SK-N-SH (cell line): Measurements from ENCODE around the gene CARD19. TPM values are rescaled to one million over a fixed set of nuclear protein-coding genes. Genes with fewer than 3 reads are reported as not detected.

Experiments
- CTCF ChIA-PET: fragments of 300-600, 350-600 bp; formaldehyde crosslinking; extraction: SDS; loops from one replicate; lab custom pipeline; 2021; lab: Yijun Ruan, JAX
- POLR2A ChIA-PET: fragments of 350-600 bp; sonication (Branson Sonifier 250); formaldehyde crosslinking; extraction: SDS; loops from one replicate; lab custom pipeline; 2020; ENCODE audit warnings: antibody characterized with exemption, inconsistent platforms; lab: Yijun Ruan, JAX
- DNase-seq: peaks from one replicate; pipeline ENCODE4 v3.0.0; 2012
- H2AFZ ChIP-seq: fragments of 200-600 bp; sonication (generic); 2 replicates; pipeline ENCODE4 v1.8.1; 2016; ENCODE audit warnings: antibody characterized with exemption, mild to moderate bottlenecking, low read depth
- H3F3A ChIP-seq: fragments of 200-600 bp; sonication (generic); replicated peaks from 2 replicates; pipeline ENCODE3; 2016; ENCODE audit warnings: antibody characterized with exemption, mild to moderate bottlenecking; ENCODE audit not compliant: insufficient read depth
- H3K27ac ChIP-seq, 2 experiments: fragments of 200-500 bp in 1 of 2; fragments of 200-600 bp in 1 of 2; sonication (Bioruptor generic) in 1 of 2; sonication (generic), shearing (Covaris generic) in 1 of 2; 2 replicates each; pipeline versions ENCODE4 v1.5.1 to v1.6.1; 2014 to 2016; ENCODE audit warnings: low read depth in 2 of 2, inconsistent platforms in 1 of 2, low read length in 1 of 2, mild to moderate bottlenecking in 1 of 2, mixed read lengths in 1 of 2
- H3K27me3 ChIP-seq: fragments of 200-600 bp; sonication (generic), shearing (Covaris generic); 2 replicates; pipeline ENCODE4 v1.6.1; 2016; ENCODE audit warnings: mixed run types; ENCODE audit not compliant: insufficient read depth
- H3K36me3 ChIP-seq, 2 experiments: fragments of 200-500 bp in 1 of 2; fragments of 200-600 bp in 1 of 2; sonication (Bioruptor generic) in 1 of 2; sonication (generic) in 1 of 2; replicated peaks in 1 of 2; 2 replicates each; pipeline versions ENCODE3 to v1.5.1; 2014 to 2016; ENCODE audit warnings: low read length in 1 of 2, mild to moderate bottlenecking in 1 of 2; ENCODE audit not compliant: insufficient read depth in 2 of 2, control insufficient read depth in 1 of 2
- H3K4me1 ChIP-seq, 2 experiments: fragments of 200-500 bp in 1 of 2; fragments of 200-600 bp in 1 of 2; sonication (Bioruptor generic) in 1 of 2; sonication (generic), shearing (Covaris generic) in 1 of 2; 2 replicates each; pipeline versions ENCODE4 v1.5.1 to v1.6.1; 2014 to 2016; ENCODE audit warnings: low read depth in 1 of 2, low read length in 1 of 2, mixed run types in 1 of 2; ENCODE audit not compliant: insufficient read depth in 2 of 2, control insufficient read depth in 1 of 2
- H3K4me2 ChIP-seq: fragments of 200-600 bp; sonication (generic), shearing (Covaris generic); 2 replicates; pipeline ENCODE4 v1.6.1; 2017; ENCODE audit warnings: mixed run types
- H3K4me3 ChIP-seq, 2 experiments: fragments of 200-500 bp in 1 of 2; fragments of 200-600 bp in 1 of 2; sonication (Bioruptor generic) in 1 of 2; sonication (generic), shearing (Covaris generic) in 1 of 2; 2 replicates each; pipeline versions ENCODE4 v1.5.1 to v1.8.1; 2014 to 2016; ENCODE audit warnings: low read depth in 2 of 2, inconsistent platforms in 1 of 2, low read length in 1 of 2, mild to moderate bottlenecking in 1 of 2, mixed read lengths in 1 of 2, moderate library complexity in 1 of 2
- H3K79me2 ChIP-seq: fragments of 200-600 bp; sonication (generic); 2 replicates; pipeline ENCODE4 v1.8.1; 2017; ENCODE audit warnings: mild to moderate bottlenecking; ENCODE audit not compliant: insufficient read depth
- H3K9ac ChIP-seq: fragments of 200-600 bp; sonication (generic); 2 replicates; pipeline ENCODE4 v1.6.1; 2017; ENCODE audit warnings: mixed run types
- H3K9me2 ChIP-seq: fragments of 200-600 bp; sonication (generic); 2 replicates; pipeline ENCODE4 v1.6.1; 2017; ENCODE audit warnings: mixed run types
- H3K9me3 ChIP-seq: fragments of 200-600 bp; sonication (generic); 2 replicates; pipeline ENCODE4 v1.6.1; 2017; ENCODE audit warnings: mixed run types, mild to moderate bottlenecking, moderate library complexity
- H4K20me1 ChIP-seq: fragments of 200-600 bp; sonication (generic); 2 replicates; pipeline ENCODE4 v1.6.1; 2017; ENCODE audit warnings: mild to moderate bottlenecking, mixed run types; ENCODE audit not compliant: insufficient read depth
- CTCF ChIP-seq: fragments of 200-600 bp; sonication (generic); IDR thresholded peaks from 2 replicates; pipeline ENCODE4 v1.6.1; 2017; ENCODE audit warnings: antibody characterized with exemption, mild to moderate bottlenecking, moderate library complexity
- ELF1 ChIP-seq: IDR thresholded peaks from 2 replicates; pipeline ENCODE4 v1.4.0; 2012
- FOXJ3 ChIP-seq: sonication (generic); formaldehyde crosslinking; IDR thresholded peaks from 2 replicates; pipeline ENCODE4 v1.5.1; 2020; ENCODE audit warnings: mild to moderate bottlenecking, missing genetic modification reagents
- RCOR1 ChIP-seq: fragments of 150-350 bp; IDR thresholded peaks from 2 replicates; pipeline ENCODE4 v1.6.1; 2017; ENCODE audit warnings: antibody characterized with exemption, low read length
- RFX5 ChIP-seq: IDR thresholded peaks from 2 replicates; pipeline ENCODE4 v1.6.1; 2012; ENCODE audit warnings: mild to moderate bottlenecking, improper control_type of control experiment, low read length
- WGBS: methylation state at CpG from one replicate; pipeline ENCODE4 v1.1.6; 2017; ENCODE audit warnings: low lambda C conversion rate; 5-methylcytosine and 5-hydroxymethylcytosine counted together
- polyA plus RNA-seq, 3 experiments: library from polyadenylated mRNA; depleted of rRNA; stranded (reverse); fragments of >200 nt; gene quantifications; 2 replicates each; pipeline ENCODE4 v1.2.3, GENCODE V29; 2012

CARD19 gene
- polyA plus RNA-seq, 1 of the 3 experiments (the other 2 are of a cell fraction) = 165 TPM

- H2AFZ ChIP-seq = no peak overlapping the region
- ChIA-PET POLR2A (no interaction called here), CTCF (interaction anchor here (0.8 to 2.3 kb wide), 2 partner anchors 16 to 121 kb away, joined by 3 to 5 read pairs; no protein-coding TSS in a partner anchor)
- H3K4me1 ChIP-seq = peaks cover 0 to 39% of the 10 kb centered on the region in 2 experiments; a peak in 1 of 4 replicates
- no peaks in the 10 kb centered on the region for H3K79me2 ChIP-seq
- no peak overlapping the region for H3K4me3 ChIP-seq
- H3K9me3 ChIP-seq = no peaks in the 10 kb centered on the region
- H3K9me2 ChIP-seq = no peaks in the 10 kb centered on the region
- 0 out of 2 replicates have a peak, but pooled peaks cover 6% of the 10 kb centered on the region for H4K20me1 ChIP-seq
- no peak overlapping the region for H3K27ac ChIP-seq
- no peak overlapping the region for H3K4me2 ChIP-seq
- TF ChIP-seq FOXJ3 (CRISPR knock-in tag) = no peak
- TF ChIP-seq RFX5 = no peak
- H3F3A ChIP-seq = no peaks in the 10 kb centered on the region
- H3K9ac ChIP-seq = no peak overlapping the region
- DNase-seq = no peak
- no peaks in the 10 kb centered on the region for H3K27me3 ChIP-seq
- H3K36me3 ChIP-seq = peaks cover 0 to 7% of the 10 kb centered on the region in 2 experiments
- WGBS = 98% methylated on average over 9 of the region's 16 CpGs
These were observed 28.8 kb downstream of the CARD19 start for GRCh38 chr9:93124793-93125192.

GRCh38 chr9:93125331-93125894 lies 29.4 kb downstream of the CARD19 start:
- Histone ChIP-seq H3K27me3 (no peaks in the 10 kb centered on the region), H3K9me2 (no peaks in the 10 kb centered on the region), H3K9me3 (no peaks in the 10 kb centered on the region), H3F3A (no peaks in the 10 kb centered on the region), H3K4me1 (peaks cover 0 to 39% of the 10 kb centered on the region in 2 experiments; a peak in 1 of 4 replicates), H3K27ac (no peak overlapping the region), H3K4me2 (no peak overlapping the region), H3K9ac (no peak overlapping the region), H3K36me3 (peaks cover 0 to 7% of the 10 kb centered on the region in 2 experiments), H2AFZ (no peak overlapping the region), H3K4me3 (no peak overlapping the region), H4K20me1 (0 out of 2 replicates have a peak, but pooled peaks cover 7% of the 10 kb centered on the region), H3K79me2 (0 out of 2 replicates have a peak, but pooled peaks cover 2% of the 10 kb centered on the region)
- 92% methylated on average over 8 of the region's 10 CpGs for WGBS
- POLR2A ChIA-PET = no interaction called here
- CTCF ChIA-PET = interaction anchor here (2.3 to 5.2 kb wide), 2 partner anchors 16 to 122 kb away, joined by 5 to 31 read pairs; no protein-coding TSS in a partner anchor
- no peak for TF ChIP-seq FOXJ3 (CRISPR knock-in tag)
- DNase-seq = no peak

- Histone ChIP-seq H3K9ac (no peak overlapping the region), H4K20me1 (0 out of 2 replicates have a peak, but pooled peaks cover 7% of the 10 kb centered on the region), H3K4me2 (no peak overlapping the region), H3K79me2 (0 out of 2 replicates have a peak, but pooled peaks cover 4% of the 10 kb centered on the region), H3K36me3 (peaks cover 0 to 9% of the 10 kb centered on the region in 2 experiments), H2AFZ (no peak overlapping the region), H3F3A (no peaks in the 10 kb centered on the region), H3K4me1 (peaks cover 0 to 45% of the 10 kb centered on the region in 2 experiments; a peak in 1 of 4 replicates), H3K27ac (no peak overlapping the region; a peak in 1 of 4 replicates), H3K9me2 (no peaks in the 10 kb centered on the region), H3K9me3 (no peaks in the 10 kb centered on the region), H3K4me3 (no peak overlapping the region), H3K27me3 (no peaks in the 10 kb centered on the region)
- POLR2A ChIA-PET = no interaction called here
- TF ChIP-seq ELF1 (no peak), RCOR1 (no peak), CTCF (no peak)
- 94% methylated on average over 22 of the region's 23 CpGs for WGBS
- peak; percentile 41 for DNase-seq
- CTCF ChIA-PET = interaction anchor here (2.3 to 5.2 kb wide), 2 partner anchors 17 to 123 kb away, joined by 5 to 31 read pairs; no protein-coding TSS in a partner anchor
These were observed 30.2 kb downstream of the CARD19 start for GRCh38 chr9:93126151-93126781.
